GM12878 (cell line): ENCODE measurements around the gene RNF121. TPM values are rescaled to one million over a fixed set of nuclear protein-coding genes. Genes with fewer than 3 reads are reported as not detected.

ENCODE experiments used
- ATAC-seq: fragments of 200-7000 bp; cut with Tn5 transposase; 3 replicates; pipeline ENCODE4 v1.9.1; 2020; ENCODE audit warnings: mild to moderate bottlenecking, moderate library complexity
- BruUV-seq: library from RNA; stranded (reverse); fragments of 400-500 nt; replicated peaks from 2 replicates; lab custom pipeline; 2021; lab: Mats Ljungman, UMichigan
- CTCF ChIA-PET: fragments of 300-600 bp; sonication (Branson Sonifier 250); formaldehyde crosslinking; extraction: SDS; loops from one replicate; lab custom pipeline; 2021; ENCODE audit warnings: inconsistent platforms; lab: Yijun Ruan, JAX
- POLR2A ChIA-PET: fragments of 350-600 bp; formaldehyde crosslinking; extraction: SDS; loops from one replicate; lab custom pipeline; 2021; ENCODE audit warnings: inconsistent platforms; lab: Charles Lee
- RAD21 ChIA-PET: fragments of 300-600 bp; sonication (Branson Sonifier 250); formaldehyde crosslinking; loops from one replicate; lab custom pipeline; 2023; ENCODE audit warnings: antibody characterized with exemption; ENCODE audit not compliant: unreplicated experiment; lab: Charles Lee
- SMC1A ChIA-PET: fragments of 300-600 bp; sonication (Branson Sonifier 250); formaldehyde crosslinking; loops from one replicate; lab custom pipeline; 2023; ENCODE audit not compliant: unreplicated experiment, uncharacterized antibody; lab: Charles Lee
- DNase-seq: peaks from one replicate; pipeline ENCODE4 v3.0.0-alpha.2; 2011; ENCODE audit warnings: low read depth, low spot score
- FAIRE-seq: peaks from 3 replicates; lab custom pipeline; 2011; peaks lifted over from hg19 to GRCh38; lab: Jason Lieb, UNC
- H2AFZ ChIP-seq: 2 replicates; pipeline ENCODE4 v1.6.0; 2011; ENCODE audit warnings: low read depth, low read length, control low read depth; ENCODE audit not compliant: control insufficient read depth
- H3K27ac ChIP-seq: 2 replicates; pipeline ENCODE4 v1.5.1; 2011; ENCODE audit warnings: control low read depth; ENCODE audit not compliant: control insufficient read depth, insufficient read depth
- H3K27me3 ChIP-seq, 2 experiments: replicated peaks in 1 of 2; 2 replicates each; pipeline versions ENCODE4 v1.6.0 to v1.6.1; 2011; ENCODE audit warnings: low read length in 1 of 2; ENCODE audit not compliant: control insufficient read depth in 2 of 2, insufficient read depth in 2 of 2
- H3K36me3 ChIP-seq, 2 experiments: 2 replicates each; pipeline ENCODE4 v1.5.1; 2011; ENCODE audit warnings: low read length in 1 of 2; ENCODE audit not compliant: control insufficient read depth in 2 of 2, insufficient read depth in 2 of 2
- H3K4me1 ChIP-seq: 2 replicates; pipeline ENCODE4 v1.6.1; 2011; ENCODE audit warnings: mild to moderate bottlenecking, low read length, moderate library complexity, mixed read lengths; ENCODE audit not compliant: control insufficient read depth, insufficient read depth
- H3K4me2 ChIP-seq: 2 replicates; pipeline ENCODE4 v1.6.0; 2011; ENCODE audit warnings: control low read depth; ENCODE audit not compliant: control insufficient read depth, insufficient read depth
- H3K4me3 ChIP-seq: fragments of 200-600 bp; sonication (generic); 2 replicates; pipeline ENCODE4 v1.5.1; 2016
- H3K79me2 ChIP-seq: 2 replicates; pipeline ENCODE4 v1.6.0; 2011; ENCODE audit warnings: low read length; ENCODE audit not compliant: control insufficient read depth, insufficient read depth
- H3K9ac ChIP-seq: 2 replicates; pipeline ENCODE4 v1.8.0; 2011; ENCODE audit warnings: low read length, control low read depth, mixed read lengths; ENCODE audit not compliant: control insufficient read depth, insufficient read depth
- H3K9me3 ChIP-seq: replicated peaks from 3 replicates; pipeline ENCODE4 v1.5.1; 2011; ENCODE audit warnings: mild to moderate bottlenecking, low read length; ENCODE audit not compliant: control insufficient read depth, insufficient read depth
- H4K20me1 ChIP-seq: 2 replicates; pipeline ENCODE4 v1.6.0; 2011; ENCODE audit not compliant: control insufficient read depth, insufficient read depth
- ATF3 ChIP-seq: IDR thresholded peaks from 2 replicates; pipeline ENCODE4 v1.6.1; 2011; ENCODE audit warnings: low read depth, mild to moderate bottlenecking, low read length, moderate library complexity, borderline replicate concordance; ENCODE audit errors: extremely low read depth
- BACH1 ChIP-seq: fragments of 450-650 bp; IDR thresholded peaks from 2 replicates; pipeline ENCODE4 v1.6.1; 2017; ENCODE audit warnings: mild to moderate bottlenecking, borderline replicate concordance
- CBX5 ChIP-seq: sonication (generic); IDR thresholded peaks from 2 replicates; pipeline ENCODE4 v1.6.1; 2016; ENCODE audit warnings: low read depth, moderate library complexity, mild to moderate bottlenecking, inconsistent platforms
- CHD1 ChIP-seq: IDR thresholded peaks from 2 replicates; pipeline ENCODE4 v1.6.1; 2012; ENCODE audit warnings: low read depth, low read length, improper control_type of control experiment
- CREB1 ChIP-seq: IDR thresholded peaks from 2 replicates; pipeline ENCODE4 v1.6.1; 2012; ENCODE audit warnings: low read depth, mild to moderate bottlenecking, inconsistent platforms
- E2F4 ChIP-seq: IDR thresholded peaks from 2 replicates; pipeline ENCODE4 v1.6.1; 2012; ENCODE audit warnings: low read depth, low read length, improper control_type of control experiment
- EZH2 ChIP-seq: IDR thresholded peaks from 2 replicates; pipeline ENCODE4 v1.6.1; 2012; ENCODE audit warnings: low read depth, mild to moderate bottlenecking, control low read depth, inconsistent platforms, low read length, borderline replicate concordance; ENCODE audit not compliant: control insufficient read depth
- GABPA ChIP-seq: IDR thresholded peaks from 2 replicates; pipeline ENCODE4 v1.6.1; 2014; ENCODE audit warnings: antibody characterized with exemption, low read depth, mild to moderate bottlenecking, inconsistent platforms
- HDGF ChIP-seq: fragments of 450-650 bp; IDR thresholded peaks from 2 replicates; pipeline ENCODE4 v1.6.1; 2016; ENCODE audit warnings: antibody characterized with exemption
- LARP7 ChIP-seq: fragments of 450-650 bp; IDR thresholded peaks from 2 replicates; pipeline ENCODE4 v1.6.1; 2017; ENCODE audit warnings: mild to moderate bottlenecking
- MXI1 ChIP-seq: fragments of 150-350 bp; IDR thresholded peaks from 2 replicates; pipeline ENCODE4 v1.6.1; 2011; ENCODE audit warnings: low read depth, mild to moderate bottlenecking, inconsistent platforms, low read length, improper control_type of control experiment
- NBN ChIP-seq: fragments of 450-650 bp; IDR thresholded peaks from 2 replicates; pipeline ENCODE4 v1.6.1; 2016
- POU2F2 ChIP-seq: IDR thresholded peaks from 3 replicates; pipeline ENCODE4 v1.6.1; 2011; ENCODE audit warnings: low read depth, mild to moderate bottlenecking, low read length, borderline replicate concordance
- REST ChIP-seq: IDR thresholded peaks from 2 replicates; pipeline ENCODE4 v1.6.1; 2012; ENCODE audit warnings: mild to moderate bottlenecking, low read depth, low read length
- SUZ12 ChIP-seq: fragments of 200-600 bp; sonication (generic); IDR thresholded peaks from one replicate; pipeline ENCODE4 v1.6.1; 2018; ENCODE audit warnings: antibody characterized with exemption, mild to moderate bottlenecking; ENCODE audit not compliant: unreplicated experiment
- TAF1 ChIP-seq: IDR thresholded peaks from 2 replicates; pipeline ENCODE4 v1.6.1; 2011; ENCODE audit warnings: mild to moderate bottlenecking, low read depth, low read length, borderline replicate concordance
- YY1 ChIP-seq: IDR thresholded peaks from 2 replicates; pipeline ENCODE4 v1.6.1; 2011; ENCODE audit warnings: low read depth, mild to moderate bottlenecking, low read length
- WGBS: methylation state at CpG from one replicate; pipeline ENCODE4 v1.1.6; 2016; ENCODE audit warnings: low lambda C conversion rate; ENCODE audit not compliant: insufficient replicate concordance, insufficient coverage; ENCODE audit errors: missing lambda C conversion rate; 5-methylcytosine and 5-hydroxymethylcytosine counted together
- in situ Hi-C: fragments of 300-500 bp; cut with MboI; formaldehyde crosslinking; loops from 9 replicates; pipeline ENCODE4 v1.14.3; 2018; ENCODE audit warnings: mixed read lengths
- intact Hi-C: fragments of 100-400 bp; cut with micrococcal nuclease; formaldehyde crosslinking; loops from one replicate; pipeline ENCODE4 v1.14.2; 2022; ENCODE audit not compliant: unreplicated experiment
- polyA plus RNA-seq, 11 experiments: library from polyadenylated mRNA; depleted of rRNA in 4 of 11; unstranded in 6 of 11; stranded (reverse) in 5 of 11; fragments of >200 nt; fragmentation: Nextera tagmentation in 4 of 11; fragmentation: Illumina TruSeq in 1 of 11; extraction: Ambion mirVana in 4 of 11; extraction: Trizol in 1 of 11; gene quantifications; 1 replicate in 1 of 11; 2 replicates in 10 of 11; pipeline versions ENCODE4 v1.2.1 to v1.2.3, GENCODE V29; 2011 to 2016; ENCODE audit warnings: inconsistent platforms in 2 of 11, missing spikeins in 2 of 11, low read depth in 1 of 11
- total RNA-seq, 4 experiments: library from RNA; depleted of rRNA in 3 of 4; stranded (reverse); fragments of >200 nt in 3 of 4; fragmentation: Illumina TruSeq in 1 of 4; extraction: Trizol in 1 of 4; gene quantifications; 2 replicates each; pipeline versions ENCODE4 v1.2.1 to v1.2.3, GENCODE V29; 2013 to 2021

The RNF121 gene
- total and polyA plus RNA-seq, 10 of the 15 experiments (the other 5 are each of a cell fraction or from before 2014, with no cell fraction given) = 8.6 to 73.7 (median 32.7) TPM

- in situ Hi-C loops (no loop called here), intact Hi-C loops (no loop called here)
- ChIA-PET POLR2A (interaction anchor here (0.9 to 1.3 kb wide), 3 partner anchors 9 to 38 kb away, joined by 3 to 5 read pairs (median 3); no protein-coding TSS in a partner anchor), CTCF (interaction anchor here (1.2 to 2.5 kb wide), 8 partner anchors 9 to 388 kb away, joined by 3 to 10 read pairs (median 4); no protein-coding TSS in a partner anchor), SMC1A (interaction anchor here (0.7 to 2.0 kb wide), 6 partner anchors 9 to 48 kb away, joined by 3 to 10 read pairs (median 4); no protein-coding TSS in a partner anchor), RAD21 (interaction anchor here (0.5 to 1.1 kb wide), 6 partner anchors 14 to 102 kb away, joined by 3 to 5 read pairs (median 4); no protein-coding TSS in a partner anchor)
- H3K27me3 ChIP-seq = no peaks in the 10 kb centered on the region
- no peak for DNase-seq
- peaks cover 3 to 4% of the 10 kb centered on the region in 2 experiments; a peak in 3 of 4 replicates for H3K36me3 ChIP-seq
- no peaks in the 10 kb centered on the region for H3K9me3 ChIP-seq
- no peaks in the 10 kb centered on the region for H4K20me1 ChIP-seq
- H2AFZ ChIP-seq = peak overlapping the region; percentile 93
- peaks cover 59% of the 10 kb centered on the region for H3K79me2 ChIP-seq
- WGBS = 59% methylated on average over 5 of the region's 5 CpGs
- no TSS peak for BruUV-seq
- peak; percentile 38 for FAIRE-seq
- H3K4me1 ChIP-seq = peaks cover 32% of the 10 kb centered on the region
- H3K9ac ChIP-seq = peak overlapping the region; percentile 82
- ATAC-seq = peak; percentile 6
- H3K4me3 ChIP-seq = peak overlapping the region; percentile 65
- TF ChIP-seq MXI1 (no peak; the same call in 1 of the 2 replicates), CBX5 (no peak), LARP7 (no peak), REST (no peak), TAF1 (no peak), NBN (no peak), ATF3 (no peak), BACH1 (no peak), SUZ12 (no peak), CHD1 (no peak), YY1 (no peak), POU2F2 (no peak), CREB1 (no peak), HDGF (no peak), E2F4 (no peak), GABPA (no peak), EZH2 (no peak)
- peak overlapping the region; percentile 71 for H3K27ac ChIP-seq
- H3K4me2 ChIP-seq = peak overlapping the region; percentile 88
Observed at GRCh38 chr11:72042064-72042745, 113.4 kb downstream of the RNF121 start.
